ENCODE data around the gene PURB. TPM values are rescaled to one million over a fixed set of nuclear protein-coding genes. Genes with fewer than 3 reads are reported as not detected.

PURB gene
- total and polyA plus RNA-seq, 2 of the 4 experiments (the other 2 are of a cell fraction): 6.3 to 8.8 TPM

- Histone ChIP-seq H3K36me3 (ENCODE audit: control insufficient read depth, insufficient read depth, low read length) (no peaks in the 10 kb centered on the region), H2BK5ac (ENCODE audit: low read depth, low read length, poor library complexity, severe bottlenecking) (no peak overlapping the region), H3K4me2 (ENCODE audit: low read depth, low read length) (no peak overlapping the region), H4K20me1 (ENCODE audit: insufficient read depth, low read length) (no peaks in the 10 kb centered on the region), H4K5ac (ENCODE audit: low read depth, low read length) (no peak overlapping the region), H3K23ac (ENCODE audit: low read depth, low read length) (no peak overlapping the region), H3K14ac (replicated peaks; ENCODE audit: low read depth, low read length) (no peak overlapping the region), H4K91ac (ENCODE audit: insufficient read depth, low read depth, low read length) (no peak overlapping the region), H3K56ac (ENCODE audit: extremely low read depth, insufficient read depth, low read length) (no peak overlapping the region), H3K9me1 (ENCODE audit: insufficient read depth, low read length) (peaks cover 3% of the 10 kb centered on the region; the same call in 1 of the 2 replicates), H3K4ac (ENCODE audit: low read depth, low read length) (no peak overlapping the region), H2BK120ac (ENCODE audit: low read depth, low read length) (no peak overlapping the region), H3K27me3 (ENCODE audit: control insufficient read depth, insufficient read depth, low read length) (no peaks in the 10 kb centered on the region), H3K9me3 (ENCODE audit: control insufficient read depth, insufficient read depth, low read length) (no peaks in the 10 kb centered on the region), H3K18ac (ENCODE audit: low read depth, low read length) (no peak overlapping the region), H3K9ac (ENCODE audit: low read depth, low read length) (no peak overlapping the region), H2AFZ (replicated peaks; ENCODE audit: low read length, poor library complexity) (no peak overlapping the region), H3K27ac (ENCODE audit: insufficient read depth, low read length) (no peak overlapping the region), H2BK15ac (ENCODE audit: low read depth, low read length) (no peak overlapping the region), H2AK5ac (ENCODE audit: low read depth, low read length) (no peak overlapping the region), H3K79me1 (ENCODE audit: low read depth in 1 of 2, low read length in 2 of 2) (no peaks in the 10 kb centered on the region), H3K4me3 (ENCODE audit: insufficient read depth, low read depth, low read length) (no peak overlapping the region), H2BK20ac (ENCODE audit: low read depth, low read length) (no peak overlapping the region), H3K4me1 (ENCODE audit: control insufficient read depth, insufficient read depth, low read length) (peaks cover 2% of the 10 kb centered on the region), H2AK9ac (replicated peaks; ENCODE audit: low read depth, low read length, poor library complexity) (no peak overlapping the region), H4K8ac (ENCODE audit: low read depth in 2 of 2, low read length in 2 of 2) (no peak overlapping the region)
- intact Hi-C loops (cut with micrococcal nuclease): no loop called here
- no peak for ATAC-seq (ENCODE audit: low read depth)
- no peak for DNase-seq
- 60% methylated on average over 1 of the region's 7 CpGs; no CpG with 5 or more reads in 1 of the 2 experiments for WGBS, 2 experiments (ENCODE audit: extremely low coverage in 2 of 2, insufficient read length in 1 of 2)
- no TSS peak for BruUV-seq (replicated peaks)
- TF ChIP-seq USF2 (IDR thresholded peaks at IDR 0.05; ENCODE audit: low read depth, low read length) (no peak), RCOR1 (IDR thresholded peaks at IDR 0.05; ENCODE audit: insufficient replicate concordance, low read length) (no peak), SMC3 (IDR thresholded peaks at IDR 0.05; ENCODE audit: low read depth, low read length) (no peak), RAD21 (IDR thresholded peaks at IDR 0.05; ENCODE audit: low read length) (no peak), ELK1 (IDR thresholded peaks at IDR 0.05; ENCODE audit: borderline replicate concordance, low read depth, low read length) (no peak), MXI1 (IDR thresholded peaks at IDR 0.05; ENCODE audit: borderline replicate concordance, low read depth, low read length) (no peak), CTCF (conservative IDR thresholded peaks at IDR 0.05; ENCODE audit: low read depth, low read length) (no peak), CHD1 (IDR thresholded peaks at IDR 0.05; ENCODE audit: low read depth, low read length) (no peak), MAZ (IDR thresholded peaks at IDR 0.05; ENCODE audit: borderline replicate concordance, low read depth, low read length) (no peak), RFX5 (IDR thresholded peaks at IDR 0.05; ENCODE audit: low read depth, low read length) (no peak), NFE2L2 (IDR thresholded peaks at IDR 0.05; ENCODE audit: low read depth, low read length) (no peak), BHLHE40 (IDR thresholded peaks at IDR 0.05; ENCODE audit: low read depth, low read length) (no peak)
- in situ Hi-C loops (cut with MboI; ENCODE audit: low sequenced_read_pairs): no loop called here
- ChIA-PET CTCF (no interaction called here), POLR2A (ENCODE audit: unreplicated experiment) (no interaction called here)
- dilution Hi-C loops (cut with HindIII; ENCODE audit: low sequenced_read_pairs, unreplicated experiment): no loop called here
These were observed 27.5 kb upstream of the PURB start for GRCh38 chr7:44912775-44913347.
